Endodermal cell (in vitro differentiated cells): Measurements from ENCODE around the gene AP1S1. TPM values are rescaled to one million over a fixed set of nuclear protein-coding genes. Genes with fewer than 3 reads are reported as not detected.
"Not testable (repeated sequence)": the region's sequence is repeated elsewhere in the genome, so short reads cannot be mapped to it uniquely, and the experiment has no call there.

ENCODE experiments used
- DNase-seq: peaks from one replicate; pipeline ENCODE4 v3.0.0-alpha.2; 2017
- H3K27ac ChIP-seq: 2 replicates; pipeline ENCODE4 v1.5.1; 2013; ENCODE audit warnings: mild to moderate bottlenecking, low read depth, low read length, moderate library complexity
- H3K27me3 ChIP-seq: 2 replicates; pipeline ENCODE4 v1.6.1; 2013; ENCODE audit warnings: mild to moderate bottlenecking, low read length, moderate library complexity; ENCODE audit not compliant: insufficient read depth, control insufficient read depth, poor library complexity, severe bottlenecking
- H3K36me3 ChIP-seq: 2 replicates; pipeline ENCODE4 v1.7.0; 2013; ENCODE audit warnings: mild to moderate bottlenecking, low read length, moderate library complexity; ENCODE audit not compliant: control insufficient read depth, insufficient read depth
- H3K4me1 ChIP-seq: one replicate; pipeline ENCODE4 v1.7.0; 2013; ENCODE audit warnings: low read length; ENCODE audit not compliant: control insufficient read depth, insufficient read depth
- H3K4me3 ChIP-seq: 2 replicates; pipeline ENCODE4 v1.5.1; 2013; ENCODE audit warnings: mild to moderate bottlenecking, low read length, moderate library complexity
- H3K9ac ChIP-seq: 2 replicates; pipeline ENCODE4 v1.6.1; 2013; ENCODE audit warnings: mild to moderate bottlenecking, low read length, moderate library complexity; ENCODE audit not compliant: poor library complexity, severe bottlenecking; ENCODE audit errors: extremely low read depth
- H3K9me3 ChIP-seq: 2 replicates; pipeline ENCODE4 v1.6.1; 2013; ENCODE audit warnings: mild to moderate bottlenecking, low read length, moderate library complexity; ENCODE audit not compliant: control insufficient read depth
- H3K27ac Mint-ChIP-seq: 2 replicates; pipeline ENCODE4 v1.8.0; 2020; ENCODE audit warnings: mixed read lengths
- H3K27me3 Mint-ChIP-seq: 2 replicates; pipeline ENCODE4 v1.8.0; 2021; ENCODE audit warnings: mild to moderate bottlenecking, mixed read lengths; ENCODE audit not compliant: insufficient read depth
- H3K36me3 Mint-ChIP-seq: 2 replicates; pipeline ENCODE4 v1.8.0; 2020; ENCODE audit warnings: low read depth, mixed read lengths
- H3K4me1 Mint-ChIP-seq: 2 replicates; pipeline ENCODE4 v1.8.0; 2020; ENCODE audit warnings: mixed read lengths
- H3K4me3 Mint-ChIP-seq: 2 replicates; pipeline ENCODE4 v1.8.0; 2020; ENCODE audit warnings: mild to moderate bottlenecking, moderate library complexity, mixed read lengths
- H3K9me3 Mint-ChIP-seq: 2 replicates; pipeline ENCODE4 v1.8.0; 2020; ENCODE audit warnings: mild to moderate bottlenecking, mixed read lengths
- WGBS, 2 experiments: methylation state at CpG; one replicate each; pipeline versions ENCODE4 v1.1.5 to v1.1.7; 2013; ENCODE audit warnings: missing lambda C conversion rate in 2 of 2, mixed read lengths in 1 of 2; ENCODE audit not compliant: insufficient coverage in 1 of 2, insufficient read length in 1 of 2; 5-methylcytosine and 5-hydroxymethylcytosine counted together
- total RNA-seq, 2 donors: library from RNA; stranded (reverse); fragmentation: NEBNext Ultra II Directional in 1 of 2; extraction: Animal tissue kit (Norgen Biotek cat#: 25700) in 1 of 2; gene quantifications; 2 replicates in 1 of 2; 3 replicates in 1 of 2; pipeline ENCODE4 v1.2.1, GENCODE V29; 2021
- TF ChIP-seq, protein P1 (sequence below): fragments of 200-600 bp; sonication (generic); conservative IDR thresholded peaks from 2 replicates; pipeline ENCODE4 v1.5.0; 2021; ENCODE audit warnings: antibody characterized with exemption, mild to moderate bottlenecking

AP1S1 gene
- total RNA-seq, 2 donors from 2014 or later, result 43.8 to 50.2 TPM

DNA sequence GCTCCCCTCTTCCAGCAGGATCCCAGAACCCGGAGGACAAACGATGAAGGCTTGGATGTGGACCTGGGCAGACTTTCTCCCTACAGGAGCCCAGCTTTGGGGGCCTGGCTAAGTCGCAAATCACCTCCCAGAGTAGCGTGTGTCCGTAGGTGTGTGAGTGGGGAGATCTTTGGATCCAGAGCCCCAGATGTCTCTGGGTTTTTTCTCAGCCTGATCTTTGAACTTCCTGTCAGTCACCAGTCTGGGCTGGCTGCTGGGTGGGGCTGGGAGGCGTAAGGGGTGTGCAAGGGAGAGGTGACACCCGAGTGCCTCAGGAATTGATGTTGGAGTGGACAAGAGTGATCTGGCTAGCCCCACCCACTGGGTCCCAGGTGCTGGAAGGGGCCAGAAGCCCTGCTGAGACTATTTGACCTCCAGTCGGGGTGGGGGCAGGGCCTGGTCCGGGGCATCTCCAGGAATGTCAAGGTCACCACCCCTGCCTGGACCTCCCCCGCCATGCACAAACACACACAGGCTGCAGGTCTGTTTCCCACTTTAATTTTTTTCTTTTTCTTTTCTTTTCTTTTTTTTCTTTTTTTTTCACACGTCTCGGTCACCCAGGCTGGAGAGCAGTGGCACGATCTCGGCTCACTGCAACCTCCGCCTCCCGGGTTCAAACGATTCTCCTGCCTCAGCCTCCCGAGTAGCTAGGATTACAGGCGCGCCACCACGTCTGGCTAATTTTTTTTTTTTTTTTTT lies 46.8 kb downstream of the AP1S1 start, which contains the start of gene MOGAT3:
Gene MOGAT3, minus strand, starts transcription at position 175 of the 738 bp plus-strand sequence. CDS start 182 bp downstream, outside the sequence.
- no peak within 1 kb of the TSS for H3K27ac Mint-ChIP-seq

DNA sequence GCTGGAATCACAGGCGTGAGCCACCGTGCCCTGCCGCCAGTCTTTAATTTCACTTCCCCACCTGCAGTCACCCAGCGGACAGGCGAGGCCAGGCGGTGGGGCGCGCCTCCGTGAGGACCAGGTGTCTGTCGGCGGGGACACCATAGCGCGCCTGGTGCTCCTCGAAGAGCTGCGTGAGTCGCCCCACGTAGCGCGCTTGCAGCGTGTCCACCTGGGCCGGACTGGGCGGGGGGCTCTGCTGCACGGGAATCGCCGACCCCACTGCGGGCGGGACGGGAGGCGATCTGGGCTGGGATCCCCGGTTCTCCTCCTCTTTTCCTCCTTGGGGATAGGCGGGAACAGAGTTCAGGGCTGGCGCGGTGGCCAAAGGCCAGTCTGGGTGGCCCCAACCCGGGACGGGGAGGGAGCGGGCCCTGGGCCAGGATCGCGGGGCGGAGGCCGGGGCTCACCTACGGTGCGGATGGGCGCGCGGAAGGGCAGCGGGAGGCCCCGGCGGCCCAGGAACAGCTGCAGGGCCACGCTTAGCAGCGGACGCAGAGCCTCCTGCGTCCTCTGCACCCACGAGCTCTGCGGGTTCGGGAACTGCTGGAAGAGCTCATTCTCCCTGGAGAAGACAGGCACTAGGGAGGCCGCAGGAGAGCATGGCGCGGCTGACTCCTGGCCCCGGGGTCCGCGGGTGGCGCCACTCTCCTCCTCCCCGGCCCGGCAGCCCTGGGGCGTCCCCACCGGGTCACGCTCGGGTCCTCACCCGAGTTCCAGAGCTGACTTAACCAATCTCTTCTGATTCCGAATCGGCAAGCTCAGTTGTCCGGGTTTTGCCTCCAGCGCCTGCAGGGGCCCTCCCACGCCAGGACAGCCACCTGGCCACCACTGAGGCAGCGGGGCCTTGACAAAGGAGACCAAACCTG lies 47.7 kb downstream of the AP1S1 start:
- H3K27ac Mint-ChIP-seq, result no peak overlapping the region
- peak; percentile 78 for DNase-seq
- peaks cover 5% of the 10 kb centered on the region for H3K4me1 ChIP-seq
- no peaks in the 10 kb centered on the region for H3K36me3 ChIP-seq
- H3K4me3 ChIP-seq, result no peak overlapping the region
- H3K27ac ChIP-seq, result no peak overlapping the region
- H3K4me1 Mint-ChIP-seq, result peaks cover 7% of the 10 kb centered on the region
- H3K9ac ChIP-seq, result no peak overlapping the region
- no peaks in the 10 kb centered on the region for H3K27me3 ChIP-seq
- peaks cover 37% of the 10 kb centered on the region for H3K27me3 Mint-ChIP-seq
- TF ChIP-seq, protein P1, sequence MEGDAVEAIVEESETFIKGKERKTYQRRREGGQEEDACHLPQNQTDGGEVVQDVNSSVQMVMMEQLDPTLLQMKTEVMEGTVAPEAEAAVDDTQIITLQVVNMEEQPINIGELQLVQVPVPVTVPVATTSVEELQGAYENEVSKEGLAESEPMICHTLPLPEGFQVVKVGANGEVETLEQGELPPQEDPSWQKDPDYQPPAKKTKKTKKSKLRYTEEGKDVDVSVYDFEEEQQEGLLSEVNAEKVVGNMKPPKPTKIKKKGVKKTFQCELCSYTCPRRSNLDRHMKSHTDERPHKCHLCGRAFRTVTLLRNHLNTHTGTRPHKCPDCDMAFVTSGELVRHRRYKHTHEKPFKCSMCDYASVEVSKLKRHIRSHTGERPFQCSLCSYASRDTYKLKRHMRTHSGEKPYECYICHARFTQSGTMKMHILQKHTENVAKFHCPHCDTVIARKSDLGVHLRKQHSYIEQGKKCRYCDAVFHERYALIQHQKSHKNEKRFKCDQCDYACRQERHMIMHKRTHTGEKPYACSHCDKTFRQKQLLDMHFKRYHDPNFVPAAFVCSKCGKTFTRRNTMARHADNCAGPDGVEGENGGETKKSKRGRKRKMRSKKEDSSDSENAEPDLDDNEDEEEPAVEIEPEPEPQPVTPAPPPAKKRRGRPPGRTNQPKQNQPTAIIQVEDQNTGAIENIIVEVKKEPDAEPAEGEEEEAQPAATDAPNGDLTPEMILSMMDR, result no peak
- 77 to 82% methylated on average over 52 to 75 of the region's 75 CpGs for whole genome bisulfite sequencing, 2 experiments
- no peaks in the 10 kb centered on the region for H3K9me3 ChIP-seq
- no peaks in the 10 kb centered on the region for H3K9me3 Mint-ChIP-seq
- H3K4me3 Mint-ChIP-seq, result peak overlapping the region; percentile 46
- H3K36me3 Mint-ChIP-seq, result peaks cover 10% of the 10 kb centered on the region

More for the DNA sequence above, 46.8 kb downstream of the AP1S1 start, which contains the start of gene MOGAT3:
- WGBS, 2 experiments, result 50 to 74% methylated on average over 2 to 21 of the region's 21 CpGs
- peaks cover 7% of the 10 kb centered on the region for H3K4me1 Mint-ChIP-seq
- Histone ChIP-seq H3K9me3 (no peaks in the 10 kb centered on the region), H3K4me1 (peaks cover 5% of the 10 kb centered on the region), H3K4me3 (no peak within 1 kb of the TSS), H3K36me3 (no peaks in the 10 kb centered on the region), H3K27ac (no peak within 1 kb of the TSS), H3K27me3 (no peaks in the 10 kb centered on the region), H3K9ac (no peak within 1 kb of the TSS)
- H3K27me3 Mint-ChIP-seq, result peaks cover 37% of the 10 kb centered on the region
- no peaks in the 10 kb centered on the region for H3K9me3 Mint-ChIP-seq
- DNase-seq, result peak; percentile 68
- peak within 1 kb of the TSS; percentile 46 for H3K4me3 Mint-ChIP-seq
- peaks cover 4% of the 10 kb centered on the region for H3K36me3 Mint-ChIP-seq
- TF ChIP-seq, protein P1, result no peak

DNA sequence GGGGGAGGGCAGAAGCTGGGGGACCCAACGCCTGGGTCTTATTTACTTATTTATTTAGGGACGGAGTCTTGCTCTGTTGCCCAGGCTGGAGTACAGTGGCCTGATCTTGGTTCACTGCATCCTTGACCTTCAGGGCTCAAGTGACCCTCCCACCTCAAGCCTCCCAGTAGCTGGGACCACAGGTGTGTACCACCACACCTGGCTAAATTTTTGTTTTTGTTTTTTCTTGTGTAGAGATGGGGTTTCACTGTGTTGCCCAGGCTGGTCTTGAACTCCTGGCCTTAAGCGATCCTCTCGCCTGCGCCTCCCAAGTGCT lies 48.3 kb downstream of the AP1S1 start:
- Histone ChIP-seq H3K9ac (no peak overlapping the region), H3K4me3 (no peak overlapping the region), H3K9me3 (no peaks in the 10 kb centered on the region), H3K27me3 (no peaks in the 10 kb centered on the region), H3K4me1 (peaks cover 5% of the 10 kb centered on the region), H3K27ac (no peak overlapping the region), H3K36me3 (no peaks in the 10 kb centered on the region)
- H3K27ac Mint-ChIP-seq, result no peak overlapping the region
- WGBS, 2 experiments, result 86 to 92% methylated on average over 5 of the region's 5 CpGs
- H3K9me3 Mint-ChIP-seq, result no peaks in the 10 kb centered on the region
- no peak for DNase-seq
- H3K27me3 Mint-ChIP-seq, result peaks cover 37% of the 10 kb centered on the region
- H3K36me3 Mint-ChIP-seq, result peaks cover 10% of the 10 kb centered on the region
- peaks cover 7% of the 10 kb centered on the region for H3K4me1 Mint-ChIP-seq
- TF ChIP-seq, protein P1, result no peak
- H3K4me3 Mint-ChIP-seq, result peak overlapping the region; percentile 46

DNA sequence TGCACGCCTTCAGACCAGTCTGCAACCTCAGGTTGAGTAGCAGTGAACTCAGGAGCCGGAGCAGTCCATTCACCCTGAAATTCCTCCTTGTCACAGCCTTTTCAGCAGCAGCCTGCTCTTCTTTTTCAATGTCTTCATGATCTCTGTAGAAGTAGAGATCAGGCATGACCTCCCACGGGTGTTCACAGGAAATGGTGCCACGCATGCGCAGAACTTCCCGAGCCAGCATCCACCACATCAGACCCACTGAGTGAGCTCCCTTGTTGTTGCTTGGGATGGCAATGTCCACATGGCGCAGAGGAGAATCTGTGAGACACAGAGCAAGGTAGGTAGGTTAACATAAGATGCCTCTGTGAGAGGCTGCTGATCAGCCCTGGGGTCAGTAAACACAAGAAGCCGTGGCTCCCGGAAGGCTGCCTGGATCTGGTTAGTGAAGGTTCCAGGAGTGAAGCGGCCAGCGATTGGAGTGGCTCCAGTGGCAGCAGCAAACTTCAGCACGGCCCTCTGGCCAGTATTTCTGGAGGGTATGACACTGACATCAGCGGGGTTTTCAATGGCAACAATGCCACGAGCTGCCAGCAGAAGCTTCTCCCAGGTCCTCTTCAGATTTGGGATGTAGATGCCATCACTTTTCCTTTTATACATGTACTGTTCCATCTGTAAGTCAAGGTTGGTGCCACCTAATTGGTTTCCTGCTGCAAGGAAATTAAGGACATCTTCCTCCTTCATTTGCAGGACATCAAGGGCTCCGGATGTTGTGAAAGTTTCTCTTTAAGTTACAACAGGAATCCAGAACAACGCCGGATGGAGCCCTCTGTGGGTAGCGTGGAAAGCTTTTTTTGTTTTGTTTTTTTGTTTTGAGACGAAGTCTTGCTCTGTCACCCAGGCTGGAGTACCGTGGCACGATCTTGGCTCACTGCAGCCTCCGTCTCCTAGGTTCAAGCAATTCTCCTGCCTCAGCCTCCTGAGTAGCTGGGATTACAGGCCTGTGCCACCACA lies 49.8 kb downstream of the AP1S1 start:
- H3K4me1 ChIP-seq, H3K27me3 ChIP-seq, H3K27ac ChIP-seq, H3K9me3 ChIP-seq, H3K9ac ChIP-seq, H3K9me3 Mint-ChIP-seq, H3K4me3 ChIP-seq, H3K27ac Mint-ChIP-seq, H3K36me3 ChIP-seq, H3K4me1 Mint-ChIP-seq, DNase-seq, H3K4me3 Mint-ChIP-seq: not testable (repeated sequence)
- peaks cover 37% of the 10 kb centered on the region for H3K27me3 Mint-ChIP-seq
- WGBS, 2 experiments, result 88 to 91% methylated on average over 19 to 22 of the region's 22 CpGs
- peaks cover 16% of the 10 kb centered on the region for H3K36me3 Mint-ChIP-seq
